GM18505 (cell line): ENCODE measurements around the gene ADAM8.
"Not testable (repeated sequence)": the region's sequence is repeated elsewhere in the genome, so short reads cannot be mapped to it uniquely, and the experiment has no call there.

Experiments used
- ATAC-seq: cut with Tn5 transposase; IDR thresholded peaks from one replicate; pipeline ENCODE4 v1.9.1; 2021; ENCODE audit not compliant: unreplicated experiment
- POLR2A ChIP-seq: IDR thresholded peaks from 4 replicates; pipeline ENCODE4 v1.6.1; 2011; ENCODE audit warnings: borderline replicate concordance; ENCODE audit not compliant: insufficient read depth, insufficient read length; ENCODE audit errors: extremely low read depth

The ADAM8 gene

DNA sequence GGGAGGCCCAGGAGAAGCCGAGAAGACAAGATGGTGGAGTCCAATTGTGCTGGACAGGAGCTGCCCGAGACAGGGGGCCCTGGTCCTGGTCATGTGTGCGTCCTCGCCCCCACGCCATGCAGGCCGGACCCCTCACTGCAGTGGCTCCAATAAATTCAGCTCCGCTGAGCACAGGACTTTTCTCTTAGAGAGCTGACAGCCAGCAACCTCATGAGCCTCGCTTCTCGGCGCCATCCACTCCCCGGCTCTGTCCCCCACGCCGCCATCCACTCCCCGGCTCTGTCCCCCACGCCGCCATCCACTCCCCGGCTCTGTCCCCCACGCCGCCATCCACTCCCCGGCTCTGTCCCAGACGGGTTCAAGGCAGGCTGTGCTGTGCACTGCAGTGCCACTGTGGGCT, 49.4 kb downstream of the ADAM8 start:
- ATAC-seq: no peak

DNA sequence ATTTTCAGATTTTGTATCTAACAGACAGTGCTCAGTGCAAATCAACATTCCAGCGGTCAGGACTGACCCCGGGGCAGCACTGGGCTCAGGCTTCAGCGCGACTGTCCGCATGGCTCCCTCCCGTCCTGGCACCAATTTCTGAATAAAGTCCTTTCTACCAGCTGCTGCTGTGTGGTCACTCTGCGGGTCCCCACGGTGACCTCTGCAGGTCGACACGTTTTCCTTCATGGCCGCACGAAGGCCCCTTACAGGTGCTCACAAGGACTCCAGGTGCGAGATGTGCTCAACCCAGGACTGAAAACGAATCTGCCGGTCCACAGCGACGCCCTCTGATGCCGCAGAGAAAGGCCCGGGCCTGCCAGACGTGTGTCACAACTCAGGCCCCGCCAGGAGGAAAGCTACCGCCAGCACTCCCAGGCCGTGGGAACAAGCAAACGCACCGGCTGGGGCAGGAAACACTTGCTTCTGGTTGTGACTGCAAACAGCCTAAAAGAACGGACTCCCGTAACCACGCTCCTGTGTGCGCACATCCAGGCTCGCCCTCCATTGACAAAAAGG, 50.3 kb downstream of the ADAM8 start:
- ATAC-seq: no peak
- TF ChIP-seq POLR2A: no peak

More for the DNA sequence above, 49.4 kb downstream of the ADAM8 start:
- no peak for TF ChIP-seq POLR2A

GRCh38 chr10:133225707-133226191, 50.9 kb downstream of the ADAM8 start:
- TF ChIP-seq POLR2A: no peak
- no peak for ATAC-seq

- ATAC-seq: no peak
Measured at GRCh38 chr10:133224756-133225372, 51.8 kb downstream of the ADAM8 start.

DNA sequence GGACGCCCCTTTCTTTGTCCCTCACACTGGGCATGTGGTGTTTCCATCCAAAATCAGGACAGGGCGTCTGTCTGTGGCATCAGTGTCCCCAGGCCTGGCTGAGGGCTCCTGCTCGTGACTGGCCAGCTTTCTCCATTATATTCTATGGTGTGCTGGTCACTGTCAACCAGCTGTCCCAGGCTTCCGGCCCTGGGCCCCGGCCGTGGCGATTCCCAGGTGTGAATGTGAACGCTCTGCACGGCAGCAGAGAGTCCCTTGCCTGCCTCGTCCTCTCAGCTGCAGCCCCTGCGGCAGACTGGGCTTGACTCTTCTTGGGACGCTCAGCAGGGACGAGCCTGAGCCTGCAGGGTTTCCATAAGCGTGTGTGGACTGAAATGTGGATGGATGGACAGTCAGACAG, 52.6 kb downstream of the ADAM8 start:
- ATAC-seq: no peak
- TF ChIP-seq POLR2A: no peak

More at GRCh38 chr10:133224756-133225372, 51.8 kb downstream of the ADAM8 start:
- TF ChIP-seq POLR2A: no peak

GRCh38 chr10:133221756-133222155, 54.9 kb downstream of the ADAM8 start:
- ATAC-seq: not testable (repeated sequence)

- ATAC-seq: no peak
- no peak for TF ChIP-seq POLR2A
Measured at GRCh38 chr10:133221331-133221730, 55.3 kb downstream of the ADAM8 start.

DNA sequence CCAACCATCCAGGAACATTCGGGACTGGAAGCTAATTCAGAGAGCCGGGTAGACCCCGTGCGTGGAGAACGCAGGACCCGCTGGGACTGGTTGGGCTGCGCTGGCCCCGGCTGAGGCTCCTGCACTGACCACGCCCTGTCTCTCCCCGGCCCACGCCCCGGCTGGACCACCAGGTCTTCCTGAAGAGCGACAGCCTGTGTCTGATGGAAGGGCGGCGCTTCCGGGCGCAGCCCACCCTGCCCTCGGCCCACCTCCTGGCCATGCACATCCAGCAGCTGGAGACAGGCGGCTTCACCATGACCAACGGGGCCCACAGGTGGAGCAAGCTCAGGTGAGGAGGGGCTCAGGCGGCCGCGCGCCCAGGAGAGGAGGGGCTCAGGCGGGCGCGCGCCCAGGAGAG, 56.9 kb downstream of the ADAM8 start:
- TF ChIP-seq POLR2A: no peak
- ATAC-seq: no peak

DNA sequence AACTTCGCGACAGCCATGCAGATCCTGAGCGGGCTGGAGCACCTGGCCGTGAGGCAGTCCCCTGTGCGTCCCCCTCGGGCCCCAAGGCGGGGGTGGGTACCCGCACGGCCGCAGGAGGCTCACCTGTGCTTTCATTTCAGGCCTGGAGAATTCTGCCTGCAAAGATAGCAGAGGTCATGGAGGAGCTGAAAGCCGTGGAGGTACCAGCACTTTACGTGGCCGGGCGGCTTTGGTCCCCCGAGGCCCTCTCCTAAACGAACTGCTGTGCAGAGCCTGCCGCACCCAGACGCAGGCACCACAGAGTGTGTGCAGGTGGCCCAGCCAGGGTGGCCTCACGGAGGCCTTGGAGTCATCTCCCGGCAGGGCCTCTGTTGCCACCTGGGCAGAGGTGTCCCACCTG, 57.8 kb downstream of the ADAM8 start:
- no peak for TF ChIP-seq POLR2A
- ATAC-seq: no peak

DNA sequence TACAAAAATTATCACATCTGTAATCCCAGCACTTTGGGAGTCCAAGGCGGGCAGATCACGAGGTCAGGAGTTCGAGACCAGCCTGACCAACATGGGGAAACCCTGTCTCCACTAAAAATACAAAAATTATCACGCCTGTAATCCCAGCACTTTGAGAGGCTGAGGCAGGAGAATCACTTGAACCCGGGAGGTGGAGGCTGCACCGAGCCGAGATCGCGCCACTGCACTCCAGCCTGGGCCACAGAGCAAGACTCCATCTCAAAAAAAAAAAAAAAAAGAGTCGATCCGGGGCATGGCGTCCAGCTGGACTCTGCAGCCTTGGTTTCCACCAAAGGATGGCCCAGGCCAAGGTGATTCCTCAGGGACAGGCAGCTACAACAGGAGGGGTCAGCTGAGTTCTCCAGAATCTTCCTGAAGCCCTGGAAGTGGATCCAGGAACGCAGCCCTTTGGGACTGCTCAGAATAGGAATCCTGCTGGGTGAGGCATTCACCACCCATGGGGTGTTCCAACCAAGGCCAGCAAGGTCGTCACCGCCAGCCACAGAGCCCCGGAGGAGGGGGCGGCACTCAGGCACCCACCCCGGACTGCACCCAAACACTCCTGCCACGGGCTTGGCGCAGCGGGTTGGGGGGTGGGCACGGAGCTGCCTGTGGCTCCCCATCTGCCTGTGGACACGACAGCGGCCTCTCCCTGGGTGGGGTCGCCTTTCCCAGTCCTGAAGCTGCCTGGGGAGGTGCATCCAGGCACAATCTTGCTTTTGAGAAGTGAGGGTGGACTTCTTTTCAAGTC, 58.7 kb downstream of the ADAM8 start:
- ATAC-seq: no peak
- TF ChIP-seq POLR2A: no peak

DNA sequence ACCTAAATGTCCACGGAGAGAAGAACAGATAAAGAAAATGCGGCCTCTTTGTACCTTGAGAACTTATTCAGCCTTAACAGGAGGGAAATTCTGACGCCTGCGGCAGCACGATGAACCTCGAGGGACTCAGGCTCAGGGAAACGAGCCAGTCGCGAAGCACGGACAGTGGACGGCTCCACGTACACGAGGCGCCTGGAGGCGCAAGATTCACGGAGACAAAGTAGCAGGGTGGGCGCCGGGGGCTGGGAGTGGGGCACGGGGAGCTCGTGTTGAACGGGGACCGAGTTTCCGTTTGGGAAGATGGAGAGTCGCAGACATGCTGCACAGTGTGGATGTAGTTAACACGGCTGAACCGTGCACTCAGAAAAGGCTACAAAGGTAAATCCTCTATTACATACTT, 59.9 kb downstream of the ADAM8 start:
- TF ChIP-seq POLR2A: no peak
- no peak for ATAC-seq

GRCh38 chr10:133215586-133215985, 61.1 kb downstream of the ADAM8 start:
- TF ChIP-seq POLR2A: no peak
- no peak for ATAC-seq

- no peak for ATAC-seq
- no peak for TF ChIP-seq POLR2A
Measured at GRCh38 chr10:133214468-133215410, 61.9 kb downstream of the ADAM8 start.
